ENCODE data around the gene PARM1. TPM values are rescaled to one million over a fixed set of nuclear protein-coding genes. Genes with fewer than 3 reads are reported as not detected.

Gene PARM1
- total RNA-seq (2022; extraction: Qiagen RNA extraction), result 0.50 to 0.76 TPM (median 0.56 TPM) in 5 replicates

GRCh38 chr4:74932832-74933561 is at the start of gene PARM1:
TSS of gene PARM1 (plus strand) at chr4:74933116. CDS start at chr4:74933328, 212 bp downstream.

Other genes starting within 250 kb of the PARM1 start
- 0.90 to 1.5 TPM (median 0.92 TPM) in 5 replicates for gene BTC, start 138.6 kb upstream of the PARM1 start, total RNA-seq (2022; extraction: Qiagen RNA extraction)

Data from A549 treated with dexamethasone at 1 μM for 4 hours (cell line).